NCI-H2196 (cell line): ENCODE measurements around the gene FMO4.
A peak's percentile ranks its signal among the peaks of the same experiment; 100 is the strongest.
"Not testable (repeated sequence)": the region's sequence is repeated elsewhere in the genome, so short reads cannot be mapped to it uniquely, and the experiment has no call there.

Experiments
- DNase-seq: peaks from one replicate; lab custom pipeline; 2025; ENCODE audit not compliant: unreplicated experiment; lab: John Stamatoyannopoulos, UW

FMO4 gene, protein sequence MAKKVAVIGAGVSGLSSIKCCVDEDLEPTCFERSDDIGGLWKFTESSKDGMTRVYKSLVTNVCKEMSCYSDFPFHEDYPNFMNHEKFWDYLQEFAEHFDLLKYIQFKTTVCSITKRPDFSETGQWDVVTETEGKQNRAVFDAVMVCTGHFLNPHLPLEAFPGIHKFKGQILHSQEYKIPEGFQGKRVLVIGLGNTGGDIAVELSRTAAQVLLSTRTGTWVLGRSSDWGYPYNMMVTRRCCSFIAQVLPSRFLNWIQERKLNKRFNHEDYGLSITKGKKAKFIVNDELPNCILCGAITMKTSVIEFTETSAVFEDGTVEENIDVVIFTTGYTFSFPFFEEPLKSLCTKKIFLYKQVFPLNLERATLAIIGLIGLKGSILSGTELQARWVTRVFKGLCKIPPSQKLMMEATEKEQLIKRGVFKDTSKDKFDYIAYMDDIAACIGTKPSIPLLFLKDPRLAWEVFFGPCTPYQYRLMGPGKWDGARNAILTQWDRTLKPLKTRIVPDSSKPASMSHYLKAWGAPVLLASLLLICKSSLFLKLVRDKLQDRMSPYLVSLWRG

DNA sequence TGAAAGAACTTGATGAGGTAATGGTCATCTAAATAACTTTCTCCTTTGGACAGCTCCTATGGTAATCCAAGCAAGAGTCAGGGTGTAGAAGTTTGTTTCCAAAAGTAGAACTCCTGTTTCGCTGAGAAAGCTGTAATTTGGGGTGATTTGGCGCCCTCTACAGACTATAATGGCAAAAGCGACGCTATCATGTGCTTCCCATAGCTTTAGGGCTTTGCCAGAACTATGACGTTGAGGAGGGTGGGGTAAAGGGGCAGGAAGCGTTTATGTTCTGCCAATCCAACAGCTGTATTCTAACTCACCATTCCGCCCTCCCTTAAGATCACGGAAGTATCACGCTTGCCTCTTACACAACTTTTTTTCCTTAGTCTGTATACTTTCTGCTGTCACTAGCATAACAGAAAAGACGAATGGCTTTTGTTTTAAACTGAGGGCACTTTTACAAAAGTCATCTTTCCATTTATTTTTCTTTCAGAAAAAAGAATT lies at the start of gene FMO4:
Gene FMO4 (plus strand): TSS at position 349 of the 486 bp plus-strand sequence. CDS start 5,643 bp downstream, outside the sequence.
- DNase-seq: peak; percentile 82

DNA sequence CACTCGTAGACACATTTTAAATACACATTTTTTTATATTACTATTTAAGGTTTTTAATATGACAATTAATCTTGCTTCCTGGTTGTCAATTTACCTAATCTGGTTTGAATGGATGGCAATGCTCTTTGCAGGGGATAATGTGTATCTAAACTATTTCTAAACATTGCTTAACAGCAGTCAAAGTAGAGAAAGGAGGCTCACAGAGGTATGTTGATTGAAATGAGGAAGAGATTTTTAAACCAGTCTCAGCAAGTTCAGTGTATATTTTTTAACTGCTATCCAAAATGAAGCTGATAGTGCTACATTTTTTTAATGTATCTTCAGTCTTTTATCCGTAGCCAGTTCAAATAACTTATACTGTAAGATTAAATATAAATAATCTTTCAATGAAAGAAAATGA lies 48.3 kb upstream of the FMO4 start:
- no peak for DNase-seq

DNA sequence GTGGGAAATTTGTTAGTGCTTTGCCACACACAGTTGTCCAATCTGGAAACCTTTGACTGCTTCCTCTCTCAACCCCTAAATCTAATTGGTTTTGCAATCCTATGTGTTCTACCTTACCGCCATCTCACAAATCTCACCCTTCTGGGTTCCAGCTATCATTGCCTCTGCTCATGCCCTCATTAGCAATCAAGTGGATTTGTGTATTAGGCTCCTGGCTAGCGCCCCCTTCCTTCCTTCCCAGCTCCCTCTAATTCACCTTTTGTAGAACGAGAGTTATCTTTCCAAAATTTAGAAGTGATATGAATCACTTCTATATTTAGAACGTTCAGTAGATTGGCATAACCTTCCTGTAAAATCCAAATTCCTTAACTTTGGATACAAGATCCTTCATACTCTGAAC lies 47.1 kb upstream of the FMO4 start:
- DNase-seq: no peak

DNA sequence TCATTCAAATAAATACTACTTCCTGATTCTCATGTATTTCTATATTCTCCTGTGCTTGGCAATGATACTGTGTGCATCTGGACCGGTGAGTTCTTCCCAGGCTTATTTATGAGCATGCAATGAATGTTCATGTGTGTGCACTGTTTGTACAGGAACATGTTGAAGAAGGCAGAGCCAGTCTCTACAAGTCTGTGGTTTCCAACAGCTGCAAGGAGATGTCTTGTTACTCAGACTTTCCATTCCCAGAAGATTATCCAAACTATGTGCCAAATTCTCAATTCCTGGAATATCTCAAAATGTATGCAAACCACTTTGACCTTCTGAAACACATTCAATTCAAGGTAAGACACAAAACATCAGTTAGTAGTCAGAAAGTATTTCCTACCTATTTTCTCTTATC lies 46.6 kb upstream of the FMO4 start:
- no peak for DNase-seq

DNA sequence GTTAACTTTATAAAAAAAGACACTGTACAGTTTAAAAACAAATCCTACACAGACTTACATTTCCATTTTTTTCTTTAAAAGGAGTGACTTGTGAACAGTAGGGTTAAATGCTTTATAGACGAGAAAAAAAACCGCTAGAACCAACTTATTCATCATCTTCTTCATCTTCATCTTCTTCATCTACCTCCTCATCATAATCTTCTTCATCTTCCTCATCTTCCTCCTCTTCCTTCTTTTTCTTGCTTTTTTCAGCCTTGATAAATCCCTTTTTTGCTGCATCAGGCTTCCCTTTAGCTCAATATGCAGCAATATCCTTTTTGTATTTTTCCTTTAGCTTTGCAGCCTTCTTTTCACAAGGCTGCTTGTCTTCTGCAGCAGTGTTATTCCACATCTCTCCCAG lies 43.2 kb upstream of the FMO4 start:
- no peak for DNase-seq

DNA sequence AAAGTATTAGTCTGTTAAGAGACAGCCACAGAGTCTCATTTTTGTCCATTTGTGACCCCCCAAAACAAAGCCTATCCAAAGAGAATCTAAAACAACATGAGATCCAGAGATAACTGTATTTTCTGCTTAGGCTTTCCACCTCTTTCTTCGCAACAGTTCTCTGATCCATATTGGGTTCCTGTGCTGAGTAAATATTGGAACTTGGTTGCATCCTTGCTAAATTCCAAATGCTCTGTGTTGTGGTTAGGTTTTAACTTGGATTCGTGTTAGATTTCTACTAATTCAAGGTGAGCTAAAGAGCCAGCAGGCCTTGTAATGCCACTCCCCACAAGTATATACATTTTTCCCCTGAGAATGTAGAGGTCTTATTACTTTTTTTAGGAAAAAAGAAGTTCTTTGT lies 36.4 kb upstream of the FMO4 start:
- DNase-seq: no peak

DNA sequence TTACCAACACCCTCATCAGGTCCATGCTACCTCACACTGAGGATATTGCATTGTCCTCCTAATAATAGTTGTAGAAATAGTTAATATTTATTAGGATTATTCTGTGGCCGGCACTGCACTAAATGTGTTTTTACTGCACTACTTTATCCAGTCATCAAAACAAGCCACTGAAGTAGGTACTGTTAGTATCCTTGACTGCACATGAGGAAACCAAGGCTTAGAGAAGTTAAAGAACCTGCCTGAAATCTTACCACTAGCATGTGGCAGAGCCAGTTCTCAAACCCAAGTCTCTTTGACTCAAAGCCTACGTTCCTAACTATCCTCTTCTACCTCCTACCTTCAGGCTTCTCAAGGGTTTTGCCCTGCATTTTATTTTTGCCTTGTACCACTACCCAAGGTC lies 34.7 kb upstream of the FMO4 start:
- no peak for DNase-seq

DNA sequence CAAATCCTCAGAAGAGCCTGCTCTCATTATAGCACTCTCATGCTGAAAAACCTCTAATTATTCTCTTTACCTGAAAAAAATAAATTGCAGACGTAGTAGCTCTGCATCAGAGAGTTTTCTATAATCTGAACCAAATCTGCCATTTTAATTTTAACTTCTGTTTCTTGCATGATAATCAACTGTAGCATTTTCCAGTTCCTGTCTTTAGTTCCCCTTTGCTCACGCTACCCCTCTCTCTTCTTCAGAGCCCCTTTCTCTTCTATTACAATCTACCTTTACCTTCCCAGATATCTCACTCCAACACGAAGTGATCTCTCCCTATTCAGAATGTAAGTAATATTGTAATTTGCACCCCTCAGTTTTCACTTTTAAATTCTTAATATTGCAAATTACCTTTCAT lies 34.3 kb upstream of the FMO4 start:
- no peak for DNase-seq

DNA sequence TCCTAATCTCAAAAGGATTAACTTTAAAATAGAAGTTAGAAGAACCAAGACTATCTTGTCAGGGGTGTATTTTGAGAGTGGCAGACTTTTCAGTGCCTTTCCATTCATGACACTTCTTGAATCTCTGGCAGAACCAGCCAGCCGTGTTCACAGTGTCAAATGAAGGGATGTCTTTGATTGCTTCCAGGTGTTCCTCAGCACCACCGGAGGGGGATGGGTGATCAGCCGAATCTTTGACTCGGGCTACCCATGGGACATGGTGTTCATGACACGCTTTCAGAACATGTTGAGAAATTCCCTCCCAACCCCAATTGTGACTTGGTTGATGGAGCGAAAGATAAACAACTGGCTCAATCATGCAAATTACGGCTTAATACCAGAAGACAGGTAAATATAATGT lies 33.4 kb upstream of the FMO4 start:
- no peak for DNase-seq

DNA sequence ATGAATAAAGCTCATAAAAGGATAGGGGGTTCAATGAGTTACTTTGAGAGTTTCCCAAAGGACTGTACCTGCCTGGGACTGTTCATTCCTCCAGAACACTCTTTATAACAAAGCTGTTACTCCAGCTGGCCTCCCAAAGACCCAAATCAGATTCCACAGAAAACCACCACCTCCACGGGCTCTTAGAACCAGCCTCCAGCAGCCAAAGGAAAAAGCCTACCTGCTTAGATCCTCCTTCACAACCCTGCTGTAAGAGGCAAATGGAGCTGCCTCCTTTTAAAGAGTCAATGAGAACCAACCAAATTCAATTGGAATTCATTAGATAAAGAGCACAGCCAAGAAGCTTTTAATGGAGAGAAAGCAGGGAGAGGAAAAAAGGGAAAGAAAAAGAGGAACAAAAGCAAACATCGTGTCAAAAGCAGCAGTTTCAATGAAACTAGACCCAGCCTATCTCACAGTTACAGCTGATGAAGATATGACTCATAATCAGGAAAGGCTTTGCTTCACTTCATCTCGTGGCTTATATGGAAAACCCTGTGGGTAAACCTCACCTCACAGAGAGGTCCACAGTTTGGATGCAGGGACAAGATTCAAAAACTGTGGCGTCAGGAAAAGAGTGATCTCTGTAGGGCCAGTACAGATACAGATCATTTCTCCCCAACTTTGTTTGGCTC lies 27.8 kb upstream of the FMO4 start:
- no peak for DNase-seq

DNA sequence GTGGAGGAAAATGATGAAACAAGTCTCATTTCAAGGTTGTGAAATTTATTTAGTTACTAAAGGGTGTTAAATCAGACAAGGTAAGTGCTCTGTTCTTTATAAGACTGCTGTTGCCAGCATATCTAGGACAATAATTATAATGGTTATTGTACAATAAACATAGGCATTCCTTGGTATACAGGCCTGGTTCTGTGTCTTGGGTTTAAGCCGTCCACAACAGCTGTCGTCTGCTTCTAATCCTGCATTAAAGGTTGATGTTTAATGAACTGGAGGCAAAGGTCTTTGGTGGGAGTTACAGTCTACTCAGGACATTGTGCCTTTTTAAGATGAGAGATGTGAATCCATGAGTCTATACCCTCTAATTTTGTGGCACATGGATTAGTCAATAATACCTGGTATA lies 23.4 kb upstream of the FMO4 start:
- DNase-seq: no peak

DNA sequence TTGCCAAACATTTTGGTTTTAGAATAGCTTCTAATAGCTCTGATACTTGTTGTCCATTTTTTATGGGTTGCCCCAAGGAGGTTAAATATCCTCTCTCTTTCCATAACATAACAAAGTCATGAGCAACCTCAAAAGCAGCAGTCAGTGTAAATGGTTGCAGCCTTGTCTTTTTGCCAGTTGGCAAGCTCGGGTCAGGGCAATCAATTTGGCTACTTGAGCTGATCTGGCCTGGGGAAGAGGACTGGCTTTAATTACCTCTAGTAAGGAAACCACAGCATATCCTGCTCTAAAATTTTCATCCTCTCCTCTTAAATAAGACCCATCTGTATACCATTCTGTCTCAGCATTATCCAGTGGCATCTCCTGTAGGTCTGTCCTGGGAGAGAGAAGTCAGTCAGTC lies 21.2 kb upstream of the FMO4 start:
- DNase-seq: no peak

DNA sequence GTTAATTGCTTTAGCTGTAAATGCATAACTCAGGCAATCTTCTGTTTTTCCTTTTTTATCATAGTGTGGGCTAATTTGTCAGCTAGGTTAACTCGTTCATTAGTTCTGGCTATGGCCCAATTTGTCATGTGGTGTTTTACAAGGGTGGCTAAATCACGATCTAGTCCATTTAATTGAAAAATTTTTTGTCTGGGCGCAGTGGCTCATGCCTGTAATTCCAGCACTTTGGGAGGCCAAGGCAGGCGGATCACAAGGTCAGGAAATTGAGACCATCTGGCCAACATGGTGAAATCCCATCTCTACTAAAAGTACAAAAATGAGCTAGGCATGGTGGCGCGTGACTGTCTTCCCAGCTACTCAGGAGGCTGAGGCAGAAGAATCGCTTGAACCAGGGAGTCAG lies 18.6 kb upstream of the FMO4 start:
- DNase-seq: not testable (repeated sequence)

DNA sequence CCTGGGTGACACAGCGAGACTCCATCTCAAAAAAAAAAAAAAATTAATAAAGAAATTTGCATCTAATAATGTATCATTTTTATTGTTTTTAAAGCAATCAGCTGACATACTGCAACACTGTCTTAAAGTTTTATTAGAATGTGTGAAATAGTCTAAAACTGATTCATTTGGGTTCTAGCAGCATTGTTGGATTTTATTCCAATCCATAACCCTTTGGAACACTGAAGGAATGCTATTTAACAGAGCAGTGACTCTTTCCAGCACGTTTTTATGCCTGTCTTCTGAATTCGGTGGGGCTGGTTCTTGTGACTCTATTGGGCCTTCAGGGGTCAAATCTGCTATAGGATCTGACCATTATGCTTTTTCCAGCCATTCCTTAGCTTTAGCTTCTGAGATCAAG lies 18.2 kb upstream of the FMO4 start:
- no peak for DNase-seq

DNA sequence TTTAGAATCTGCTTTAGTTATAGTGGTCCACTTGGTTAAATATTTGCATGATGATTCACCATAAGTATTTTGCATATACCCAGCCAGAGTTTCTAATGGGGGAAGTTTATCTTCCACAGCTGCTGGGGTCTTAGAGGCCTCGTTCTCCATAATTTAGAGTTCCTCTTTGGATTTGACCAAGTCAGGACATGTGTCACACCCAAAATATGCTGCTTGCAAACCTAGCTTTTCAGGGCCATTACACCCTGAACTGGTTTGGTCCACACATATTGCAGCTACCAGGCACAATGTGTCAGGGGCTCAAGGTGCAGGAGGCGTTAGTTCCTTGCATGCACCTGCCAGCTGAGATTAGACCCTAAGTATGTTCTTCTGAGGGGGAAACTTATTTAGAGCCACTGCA lies 17.1 kb upstream of the FMO4 start:
- no peak for DNase-seq

DNA sequence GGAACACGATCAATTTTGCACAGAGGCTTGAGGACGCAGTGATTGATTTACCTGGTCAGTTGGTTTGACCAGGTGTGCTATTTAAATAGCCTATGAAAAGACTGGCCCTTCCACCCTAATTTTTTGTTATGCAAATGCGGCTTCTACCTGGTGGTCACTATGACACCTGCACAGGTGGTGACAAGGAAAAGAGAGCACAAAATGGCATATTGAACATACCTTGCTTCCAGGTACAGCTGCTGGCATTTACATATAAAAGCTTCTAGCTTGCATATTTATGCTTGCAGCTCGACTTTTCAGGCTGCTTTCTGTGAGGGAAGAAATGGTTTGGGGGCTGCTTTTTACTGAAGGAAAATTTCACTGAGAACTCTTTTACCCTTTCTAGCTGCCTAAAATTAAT lies 15.3 kb upstream of the FMO4 start:
- DNase-seq: no peak

DNA sequence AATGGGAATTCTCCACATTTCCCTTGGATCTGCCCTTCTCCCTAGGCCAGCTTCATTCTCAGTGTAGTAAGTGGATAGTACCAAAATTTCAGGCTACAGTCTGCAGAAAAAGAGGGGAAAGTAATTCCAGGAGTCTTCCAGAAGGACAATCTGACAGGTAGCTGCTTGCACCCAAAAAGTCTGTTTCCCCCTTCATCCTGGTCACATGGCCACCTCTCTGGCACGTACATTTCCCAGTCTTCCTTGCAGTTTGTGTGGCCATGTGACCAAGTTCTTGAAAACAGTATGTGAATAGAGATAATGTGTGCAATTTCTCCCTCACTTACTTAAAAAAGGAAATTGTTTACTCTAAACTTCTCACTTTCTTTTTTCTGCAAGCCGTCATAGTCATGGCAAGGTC lies 14.6 kb upstream of the FMO4 start:
- DNase-seq: no peak

DNA sequence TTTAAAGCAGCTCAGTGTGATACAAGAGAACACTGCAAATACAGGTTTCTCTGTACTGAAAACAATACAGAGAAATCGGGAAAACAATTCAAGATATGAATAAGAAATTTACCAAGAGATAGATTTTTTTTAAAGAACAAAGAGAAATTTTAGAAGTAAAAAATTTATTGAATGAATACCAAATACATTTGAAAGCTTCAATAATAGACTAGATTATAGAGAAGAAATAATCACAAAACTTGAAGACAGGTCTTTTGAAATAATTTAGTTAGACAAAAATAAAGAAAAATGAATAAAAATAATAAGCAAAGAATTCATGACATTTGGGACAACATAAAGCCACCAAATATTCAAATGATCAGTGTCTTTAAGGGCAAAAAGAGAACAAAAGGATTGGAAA lies 13.6 kb upstream of the FMO4 start:
- no peak for DNase-seq

DNA sequence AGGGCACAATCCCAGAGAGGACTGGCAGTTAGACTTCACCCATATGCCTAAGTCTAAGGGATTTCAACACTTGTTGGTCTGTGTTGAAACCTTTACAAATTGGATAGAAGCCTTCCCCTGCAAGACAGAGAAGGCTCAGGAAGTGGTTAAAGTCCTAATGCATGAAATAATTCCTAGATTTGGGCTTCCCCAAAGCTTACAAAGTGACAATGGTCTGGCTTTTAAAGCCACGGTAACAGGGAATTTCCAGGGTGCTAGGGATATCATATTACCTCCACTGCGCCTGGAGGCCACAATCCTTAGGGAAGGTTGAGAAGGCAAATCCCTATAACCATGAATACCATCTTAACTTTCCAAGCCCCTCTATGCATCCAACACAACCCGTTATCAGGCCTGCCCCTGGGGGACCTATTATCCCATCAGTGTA lies 3.3 kb upstream of the FMO4 start:
- no peak for DNase-seq

DNA sequence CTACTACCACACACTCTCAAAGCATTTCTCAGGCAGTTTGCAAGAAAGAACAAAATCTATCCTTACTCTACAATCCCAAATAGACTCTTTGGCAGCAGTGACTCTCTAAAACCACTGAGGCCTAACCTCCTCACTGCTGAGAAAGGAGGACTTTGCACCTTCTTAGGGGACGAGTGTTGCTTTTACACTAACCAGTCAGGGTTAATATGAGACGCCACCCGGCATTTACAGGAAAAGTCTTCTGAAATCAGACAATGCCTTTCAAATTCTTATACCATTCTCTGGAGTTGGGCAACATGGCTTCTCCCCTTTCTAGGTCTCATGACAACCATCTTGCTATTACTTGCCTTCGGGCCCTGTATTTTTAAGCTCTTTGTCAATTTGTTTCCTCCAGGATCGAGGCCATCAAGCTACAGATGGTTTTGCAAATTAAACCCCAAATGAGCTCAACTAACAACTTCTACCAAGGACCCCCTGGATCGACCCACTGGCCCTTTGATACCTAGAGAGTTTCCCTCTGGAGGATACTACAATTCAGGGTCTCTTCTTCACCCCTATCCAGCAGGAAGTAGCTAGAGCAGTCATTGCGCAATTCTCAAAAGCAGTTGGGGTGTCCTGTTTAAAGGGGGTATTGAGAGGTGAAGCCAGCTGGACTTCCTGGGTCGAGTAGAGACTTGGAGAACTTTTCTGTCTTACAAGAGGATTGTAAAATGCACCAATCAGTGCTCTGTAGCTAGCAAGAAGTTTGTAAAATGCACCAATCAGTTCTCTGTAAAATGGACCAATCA lies 2.0 kb upstream of the FMO4 start:
- DNase-seq: no peak

DNA sequence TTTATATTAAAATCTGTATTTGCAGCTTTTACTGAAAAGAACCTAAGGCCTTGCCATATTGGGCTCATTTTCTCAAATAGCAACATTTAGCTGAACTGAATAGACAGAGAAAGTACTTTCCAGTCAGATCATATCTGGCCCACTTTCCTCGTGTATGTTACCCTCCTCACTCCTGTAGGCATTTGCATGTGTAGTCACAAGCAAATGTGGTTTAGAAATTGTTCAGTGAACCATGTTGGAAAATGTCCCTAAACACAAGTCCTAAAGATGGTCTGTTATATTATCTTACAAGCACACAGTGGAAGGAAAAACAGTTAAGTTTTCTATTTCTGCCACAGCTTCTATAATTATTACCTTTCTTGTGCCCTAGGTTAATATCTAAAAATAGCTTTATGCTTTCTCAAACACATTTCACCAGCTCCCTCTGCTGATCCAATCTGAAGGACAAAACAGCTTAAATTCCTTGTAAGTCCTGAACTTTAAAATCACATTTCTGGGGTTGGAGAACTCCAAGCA lies 606 bp upstream of the FMO4 start:
- no peak for DNase-seq
